Endothelial cell (in vitro differentiated cells): ENCODE results near the gene RBMS3. TPM values are rescaled to one million over a fixed set of nuclear protein-coding genes. Genes with fewer than 3 reads are reported as not detected.

Experiments
- DNase-seq: peaks from one replicate; pipeline ENCODE4 v3.0.0; 2021; ENCODE audit warnings: low spot score
- H3K27ac Mint-ChIP-seq: one replicate; pipeline ENCODE4 v1.8.0; 2021; ENCODE audit warnings: mixed read lengths, inconsistent platforms; ENCODE audit not compliant: unreplicated experiment
- H3K27me3 Mint-ChIP-seq: one replicate; pipeline ENCODE4 v1.8.0; 2021; ENCODE audit warnings: mild to moderate bottlenecking, moderate library complexity, mixed read lengths, inconsistent platforms; ENCODE audit not compliant: unreplicated experiment
- H3K36me3 Mint-ChIP-seq: one replicate; pipeline ENCODE4 v1.8.0; 2021; ENCODE audit warnings: mild to moderate bottlenecking, low read depth, mixed read lengths, inconsistent platforms; ENCODE audit not compliant: unreplicated experiment
- H3K4me1 Mint-ChIP-seq: one replicate; pipeline ENCODE4 v1.8.0; 2021; ENCODE audit warnings: mild to moderate bottlenecking, mixed read lengths, inconsistent platforms; ENCODE audit not compliant: unreplicated experiment
- H3K4me3 Mint-ChIP-seq: one replicate; pipeline ENCODE4 v1.8.0; 2021; ENCODE audit warnings: mild to moderate bottlenecking, mixed read lengths, inconsistent platforms; ENCODE audit not compliant: unreplicated experiment
- H3K9me3 Mint-ChIP-seq: one replicate; pipeline ENCODE4 v1.8.0; 2021; ENCODE audit warnings: mixed read lengths, inconsistent platforms; ENCODE audit not compliant: unreplicated experiment
- CTCF ChIP-seq: fragments of 200-600 bp; sonication (generic); IDR thresholded peaks from one replicate; pipeline ENCODE4 v1.5.0; 2021; ENCODE audit warnings: antibody characterized with exemption; ENCODE audit not compliant: unreplicated experiment
- total RNA-seq: library from RNA; stranded (reverse); fragmentation: NEBNext Ultra II Directional; extraction: Animal tissue kit (Norgen Biotek cat#: 25700); gene quantifications from one replicate; pipeline ENCODE4 v1.2.1, GENCODE V29; 2021; ENCODE audit not compliant: unreplicated experiment

RBMS3 gene
- total RNA-seq, 1 donor from 2014 or later, result 30.9 TPM

DNA sequence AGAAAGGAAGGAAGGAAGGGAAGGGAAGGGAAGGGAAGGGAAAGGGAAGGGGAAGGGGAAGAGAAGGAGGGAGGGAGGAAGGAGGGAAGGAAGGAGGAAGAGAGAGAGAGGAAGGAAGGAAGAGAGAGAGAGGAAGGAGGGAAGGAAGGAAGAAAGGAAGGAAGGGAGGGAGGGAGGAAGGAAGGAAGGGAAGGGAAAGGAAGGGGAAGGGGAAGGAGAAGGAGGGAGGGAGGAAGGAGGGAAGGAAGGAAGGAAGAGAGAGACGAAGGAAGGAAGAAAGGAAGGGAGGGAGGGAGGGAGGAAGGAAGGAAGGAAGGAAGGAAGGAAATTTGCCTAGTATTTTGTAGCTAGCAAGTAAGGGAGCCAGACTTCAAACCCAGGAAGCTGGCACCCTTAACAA is 583.9 kb downstream of the RBMS3 start:
- Mint-ChIP-seq H3K9me3 (peaks cover 5% of the 10 kb centered on the region), H3K27me3 (no peaks in the 10 kb centered on the region), H3K4me1 (no peaks in the 10 kb centered on the region), H3K4me3 (no peak overlapping the region), H3K36me3 (no peaks in the 10 kb centered on the region), H3K27ac (no peak overlapping the region)
- no peak for TF ChIP-seq CTCF
- no peak for DNase-seq

GRCh38 chr3:29868543-29869101 is 587.8 kb downstream of the RBMS3 start:
- TF ChIP-seq CTCF, result no peak
- no peaks in the 10 kb centered on the region for H3K27me3 Mint-ChIP-seq
- DNase-seq, result no peak
- H3K36me3 Mint-ChIP-seq, result no peaks in the 10 kb centered on the region
- no peak overlapping the region for H3K27ac Mint-ChIP-seq
- no peak overlapping the region for H3K4me3 Mint-ChIP-seq
- peaks cover 5% of the 10 kb centered on the region for H3K9me3 Mint-ChIP-seq
- peaks cover 7% of the 10 kb centered on the region for H3K4me1 Mint-ChIP-seq

DNA sequence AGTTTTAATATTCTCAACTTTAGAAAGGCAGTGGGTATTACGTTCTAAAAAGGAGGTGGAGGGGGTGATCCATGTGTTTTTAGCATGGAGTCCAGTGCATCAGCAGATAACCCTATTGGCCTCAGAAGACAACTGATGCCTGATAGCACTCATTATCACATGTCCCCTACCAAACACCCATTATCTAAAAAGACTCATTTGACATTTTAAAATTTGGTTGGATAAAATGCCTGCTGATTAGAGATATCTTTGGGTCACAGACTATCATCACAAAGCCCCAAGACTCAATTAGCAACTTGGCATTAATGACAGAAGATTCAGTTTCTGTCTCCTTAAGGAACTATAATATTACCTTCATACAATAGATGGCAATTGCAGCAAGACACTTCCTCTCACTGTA is 589.3 kb downstream of the RBMS3 start:
- H3K4me1 Mint-ChIP-seq, result peaks cover 7% of the 10 kb centered on the region
- DNase-seq, result no peak
- no peak overlapping the region for H3K4me3 Mint-ChIP-seq
- no peaks in the 10 kb centered on the region for H3K27me3 Mint-ChIP-seq
- TF ChIP-seq CTCF, result no peak
- no peak overlapping the region for H3K27ac Mint-ChIP-seq
- no peaks in the 10 kb centered on the region for H3K9me3 Mint-ChIP-seq
- no peaks in the 10 kb centered on the region for H3K36me3 Mint-ChIP-seq

- Mint-ChIP-seq H3K4me1 (peaks cover 7% of the 10 kb centered on the region), H3K4me3 (no peak overlapping the region), H3K27ac (peak overlapping the region; percentile 78), H3K27me3 (no peaks in the 10 kb centered on the region), H3K9me3 (no peaks in the 10 kb centered on the region), H3K36me3 (no peaks in the 10 kb centered on the region)
- TF ChIP-seq CTCF, result no peak
- no peak for DNase-seq
Observed at GRCh38 chr3:29871087-29871486, 590.2 kb downstream of the RBMS3 start.

GRCh38 chr3:29880809-29881208 is 599.9 kb downstream of the RBMS3 start:
- Mint-ChIP-seq H3K4me1 (no peaks in the 10 kb centered on the region), H3K4me3 (no peak overlapping the region), H3K27me3 (peaks cover 2% of the 10 kb centered on the region), H3K36me3 (no peaks in the 10 kb centered on the region), H3K27ac (no peak overlapping the region), H3K9me3 (no peaks in the 10 kb centered on the region)
- DNase-seq, result no peak
- TF ChIP-seq CTCF, result no peak
